Measurements from ENCODE around the gene VPS13D. TPM values are rescaled to one million over a fixed set of nuclear protein-coding genes. Genes with fewer than 3 reads are reported as not detected.

Gene VPS13D
- polyA plus RNA-seq, 1 of the 3 experiments (the other 2 are of a cell fraction), result 15.0 TPM

GRCh38 chr1:12184008-12184681, 45.7 kb upstream of the VPS13D start (continued):
- TF ChIP-seq REST (IDR thresholded peaks at IDR 0.05; ENCODE audit: low read depth, low read length) (no peak), GABPA (IDR thresholded peaks at IDR 0.05; ENCODE audit: low read depth) (no peak), MAX (IDR thresholded peaks at IDR 0.05; ENCODE audit: low read depth) (no peak), SIN3A (IDR thresholded peaks at IDR 0.05; ENCODE audit: borderline replicate concordance, low read depth, low read length) (no peak), JUND (IDR thresholded peaks at IDR 0.05) (no peak), FOXM1 (IDR thresholded peaks at IDR 0.05; ENCODE audit: low read depth) (no peak), TCF12 (IDR thresholded peaks at IDR 0.05) (peak; percentile 58), EZH2phosphoT487 (IDR thresholded peaks at IDR 0.05; ENCODE audit: borderline replicate concordance, low read depth) (no peak), PBX3 (IDR thresholded peaks at IDR 0.05) (no peak), USF2 (IDR thresholded peaks at IDR 0.05; ENCODE audit: borderline replicate concordance, low read depth, low read length) (no peak), RAD21 (IDR thresholded peaks at IDR 0.05; ENCODE audit: low read length) (peak; percentile 32), POLR2AphosphoS5 (IDR thresholded peaks at IDR 0.05; ENCODE audit: low read depth, low read length) (no peak), ZBTB33 (IDR thresholded peaks at IDR 0.05; ENCODE audit: borderline replicate concordance, low read depth) (no peak), MEF2A (IDR thresholded peaks at IDR 0.05; ENCODE audit: borderline replicate concordance, low read depth) (no peak), USF1 (IDR thresholded peaks at IDR 0.05; ENCODE audit: borderline replicate concordance, low read depth) (no peak)

All from SK-N-SH (cell line).